Fibroblast of mammary gland (primary cell): Measurements from ENCODE around the gene CILP2.

Experiments used
- DNase-seq: peaks from one replicate; pipeline ENCODE4 v3.0.0-alpha.2; 2010; ENCODE audit warnings: low read depth
- H3K4me3 ChIP-seq: 2 replicates; pipeline ENCODE4 v1.5.1; 2011; ENCODE audit warnings: low read depth, mild to moderate bottlenecking, low read length, moderate library complexity; ENCODE audit not compliant: control insufficient read depth
- CTCF ChIP-seq: conservative IDR thresholded peaks from 2 replicates; pipeline ENCODE4 v1.5.1; 2011; ENCODE audit warnings: low read depth, low read length, inconsistent platforms; ENCODE audit not compliant: control insufficient read depth, insufficient read depth

CILP2 gene

GRCh38 chr19:19538061-19538784 lies at the start of gene CILP2:
TSS of gene CILP2 (plus strand) at chr19:19538265. CDS start at chr19:19538350, 85 bp downstream.
- no peak within 1 kb of the TSS for H3K4me3 ChIP-seq

GRCh38 chr19:19488875-19489690 lies 49.0 kb upstream of the CILP2 start:
- DNase-seq = peak; percentile 97
- no peak for TF ChIP-seq CTCF
- H3K4me3 ChIP-seq = no peak overlapping the region

More at GRCh38 chr19:19538061-19538784, at the start of gene CILP2:
- no peak for TF ChIP-seq CTCF
- DNase-seq = no peak

GRCh38 chr19:19489804-19490204 lies 48.3 kb upstream of the CILP2 start:
- H3K4me3 ChIP-seq = no peak overlapping the region
- no peak for TF ChIP-seq CTCF
- no peak for DNase-seq

- TF ChIP-seq CTCF = peak; percentile 83
- H3K4me3 ChIP-seq = no peak overlapping the region
- peak; percentile 86 for DNase-seq
Observed at GRCh38 chr19:19490214-19490968, 47.7 kb upstream of the CILP2 start.

- H3K4me3 ChIP-seq = no peak overlapping the region
- no peak for TF ChIP-seq CTCF
- DNase-seq = no peak
Observed at GRCh38 chr19:19491321-19492025, 46.6 kb upstream of the CILP2 start.

GRCh38 chr19:19492026-19492610 lies 45.9 kb upstream of the CILP2 start:
- DNase-seq = no peak
- TF ChIP-seq CTCF = no peak
- no peak overlapping the region for H3K4me3 ChIP-seq
